HG03135 (cell line): ENCODE results near the gene SLC7A5.

Source experiments
- ATAC-seq: cut with Tn5 transposase; IDR thresholded peaks from one replicate; pipeline ENCODE4 v1.9.1; 2021; ENCODE audit warnings: mild to moderate bottlenecking, moderate library complexity; ENCODE audit not compliant: unreplicated experiment

SLC7A5 gene

GRCh38 chr16:87847785-87848675 is 21.3 kb downstream of the SLC7A5 start:
- ATAC-seq, result no peak

GRCh38 chr16:87847467-87847784 is 21.9 kb downstream of the SLC7A5 start:
- ATAC-seq, result no peak

- no peak for ATAC-seq
Observed at GRCh38 chr16:87846705-87847466, 22.4 kb downstream of the SLC7A5 start.

GRCh38 chr16:87845807-87846619 is 23.3 kb downstream of the SLC7A5 start:
- ATAC-seq, result no peak

GRCh38 chr16:87845213-87845612 is 24.1 kb downstream of the SLC7A5 start:
- no peak for ATAC-seq

- ATAC-seq, result no peak
Observed at GRCh38 chr16:87844809-87845208, 24.5 kb downstream of the SLC7A5 start.

- ATAC-seq, result no peak
Observed at GRCh38 chr16:87844120-87844733, 25.1 kb downstream of the SLC7A5 start.

- ATAC-seq, result no peak
Observed at GRCh38 chr16:87843678-87844105, 25.6 kb downstream of the SLC7A5 start.

- no peak for ATAC-seq
Observed at GRCh38 chr16:87842209-87842869, 27.0 kb downstream of the SLC7A5 start.

- ATAC-seq, result no peak
Observed at GRCh38 chr16:87841340-87842208, 27.7 kb downstream of the SLC7A5 start.

- ATAC-seq, result no peak
Observed at GRCh38 chr16:87840271-87840978, 28.9 kb downstream of the SLC7A5 start.

- no peak for ATAC-seq
Observed at GRCh38 chr16:87839542-87840270, 29.6 kb downstream of the SLC7A5 start.

- no peak for ATAC-seq
Observed at GRCh38 chr16:87838643-87839541, 30.4 kb downstream of the SLC7A5 start.

- no peak for ATAC-seq
Observed at GRCh38 chr16:87837627-87838289, 31.5 kb downstream of the SLC7A5 start.

- no peak for ATAC-seq
Observed at GRCh38 chr16:87836844-87837581, 32.3 kb downstream of the SLC7A5 start.

- ATAC-seq, result no peak
Observed at GRCh38 chr16:87836346-87836843, 32.9 kb downstream of the SLC7A5 start.
